NB4 (cell line): ENCODE measurements around the gene BBS12.

Experiments used
- MYC ChIP-seq: IDR thresholded peaks from 2 replicates; pipeline ENCODE4 v1.6.1; 2011; ENCODE audit warnings: low read depth, low read length
- POLR2A ChIP-seq: IDR thresholded peaks from 2 replicates; pipeline ENCODE4 v1.6.1; 2011; ENCODE audit warnings: mild to moderate bottlenecking; ENCODE audit not compliant: insufficient read length; ENCODE audit errors: extremely low read depth
- TF ChIP-seq, protein P1 (sequence below): IDR thresholded peaks from one replicate; pipeline ENCODE4 v1.5.1; 2012; ENCODE audit warnings: low read depth, low read length
- TF ChIP-seq, protein P2 (sequence below): IDR thresholded peaks from 2 replicates; pipeline ENCODE4 v1.6.1; 2011; ENCODE audit warnings: low read depth, low read length

DNA sequence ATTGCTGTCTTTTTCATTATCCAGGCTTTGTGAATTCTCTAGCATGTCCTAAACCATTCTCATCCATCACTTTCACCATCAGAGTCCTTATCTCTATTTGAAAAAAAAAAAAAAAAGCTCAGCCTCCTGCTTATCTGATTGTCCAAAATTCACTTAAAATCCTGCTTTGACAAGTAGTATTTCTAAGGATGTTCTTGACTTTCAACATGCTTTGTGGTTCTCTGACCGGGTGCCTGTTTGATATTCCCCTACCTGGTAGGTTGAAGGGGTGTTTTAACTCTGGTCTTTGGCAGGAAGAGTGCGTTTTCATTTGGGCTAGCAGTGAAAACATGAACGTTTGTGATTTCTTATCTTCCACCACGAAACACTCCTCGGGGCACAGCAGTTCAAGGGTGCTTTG lies 17.3 kb upstream of the BBS12 start:
- TF ChIP-seq, protein P1, sequence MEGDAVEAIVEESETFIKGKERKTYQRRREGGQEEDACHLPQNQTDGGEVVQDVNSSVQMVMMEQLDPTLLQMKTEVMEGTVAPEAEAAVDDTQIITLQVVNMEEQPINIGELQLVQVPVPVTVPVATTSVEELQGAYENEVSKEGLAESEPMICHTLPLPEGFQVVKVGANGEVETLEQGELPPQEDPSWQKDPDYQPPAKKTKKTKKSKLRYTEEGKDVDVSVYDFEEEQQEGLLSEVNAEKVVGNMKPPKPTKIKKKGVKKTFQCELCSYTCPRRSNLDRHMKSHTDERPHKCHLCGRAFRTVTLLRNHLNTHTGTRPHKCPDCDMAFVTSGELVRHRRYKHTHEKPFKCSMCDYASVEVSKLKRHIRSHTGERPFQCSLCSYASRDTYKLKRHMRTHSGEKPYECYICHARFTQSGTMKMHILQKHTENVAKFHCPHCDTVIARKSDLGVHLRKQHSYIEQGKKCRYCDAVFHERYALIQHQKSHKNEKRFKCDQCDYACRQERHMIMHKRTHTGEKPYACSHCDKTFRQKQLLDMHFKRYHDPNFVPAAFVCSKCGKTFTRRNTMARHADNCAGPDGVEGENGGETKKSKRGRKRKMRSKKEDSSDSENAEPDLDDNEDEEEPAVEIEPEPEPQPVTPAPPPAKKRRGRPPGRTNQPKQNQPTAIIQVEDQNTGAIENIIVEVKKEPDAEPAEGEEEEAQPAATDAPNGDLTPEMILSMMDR: no peak
- TF ChIP-seq, protein P2, sequence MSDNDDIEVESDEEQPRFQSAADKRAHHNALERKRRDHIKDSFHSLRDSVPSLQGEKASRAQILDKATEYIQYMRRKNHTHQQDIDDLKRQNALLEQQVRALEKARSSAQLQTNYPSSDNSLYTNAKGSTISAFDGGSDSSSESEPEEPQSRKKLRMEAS: no peak
- no peak for TF ChIP-seq POLR2A
- no peak for TF ChIP-seq MYC
